Activated CD4-positive, alpha-beta T cell treated with anti-CD3 and anti-CD28 coated beads, Interleukin-2, amount 50 U/mL, for 4 hours (primary cell): ENCODE data around the gene BCKDK.
"Not testable (repeated sequence)": the region's sequence is repeated elsewhere in the genome, so short reads cannot be mapped to it uniquely, and the experiment has no call there.

ENCODE experiments used
- DNase-seq, 2 experiments: peaks; one replicate each; pipeline ENCODE4 v3.0.0-alpha.2; 2020

BCKDK gene

DNA sequence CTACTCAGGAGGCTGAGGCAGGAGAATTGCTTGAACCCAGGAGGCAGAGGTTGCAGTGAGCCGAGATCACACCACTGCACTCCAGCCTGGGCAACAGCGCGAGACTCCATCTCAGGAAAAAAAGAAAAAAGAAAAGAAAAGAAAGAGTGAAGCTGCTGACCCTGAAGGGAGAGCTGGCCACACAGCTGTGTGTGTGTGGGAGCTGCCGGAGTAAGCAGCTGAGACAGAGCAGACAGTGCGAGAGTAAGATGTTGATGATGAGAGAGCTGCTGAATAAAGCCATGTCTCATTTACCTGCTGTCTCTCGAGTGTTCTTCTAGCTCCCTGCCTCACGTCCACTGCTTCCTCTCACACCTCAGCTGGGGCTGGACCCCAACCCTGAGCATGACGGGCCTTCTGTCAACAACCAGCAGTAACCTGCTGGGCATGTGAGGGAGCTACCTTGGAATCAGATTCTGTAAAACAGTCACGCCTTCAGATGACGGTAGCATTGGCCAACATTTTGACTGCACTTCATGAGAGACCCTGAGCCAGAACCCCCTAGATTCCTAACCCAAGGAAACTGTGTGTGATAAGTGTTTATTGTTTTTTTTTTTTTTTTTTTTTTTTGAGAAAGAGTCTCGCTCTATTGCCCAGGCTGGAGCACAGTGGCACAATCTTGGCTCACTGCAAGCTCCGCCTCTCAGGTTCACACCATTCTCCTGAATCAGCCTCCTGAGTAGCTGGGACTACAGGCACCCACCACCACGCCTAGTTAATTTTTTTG, 7.1 kb upstream of the BCKDK start:
- DNase-seq, result not testable (repeated sequence)

GRCh38 chr16:31105677-31106213, 2.4 kb upstream of the BCKDK start:
- peak; percentile 67 to 72 for DNase-seq

- no peak for DNase-seq
Observed at GRCh38 chr16:31106509-31107464, 1.4 kb upstream of the BCKDK start.

- DNase-seq, result no peak
Observed at GRCh38 chr16:31107465-31107867, 720 bp upstream of the BCKDK start.

DNA sequence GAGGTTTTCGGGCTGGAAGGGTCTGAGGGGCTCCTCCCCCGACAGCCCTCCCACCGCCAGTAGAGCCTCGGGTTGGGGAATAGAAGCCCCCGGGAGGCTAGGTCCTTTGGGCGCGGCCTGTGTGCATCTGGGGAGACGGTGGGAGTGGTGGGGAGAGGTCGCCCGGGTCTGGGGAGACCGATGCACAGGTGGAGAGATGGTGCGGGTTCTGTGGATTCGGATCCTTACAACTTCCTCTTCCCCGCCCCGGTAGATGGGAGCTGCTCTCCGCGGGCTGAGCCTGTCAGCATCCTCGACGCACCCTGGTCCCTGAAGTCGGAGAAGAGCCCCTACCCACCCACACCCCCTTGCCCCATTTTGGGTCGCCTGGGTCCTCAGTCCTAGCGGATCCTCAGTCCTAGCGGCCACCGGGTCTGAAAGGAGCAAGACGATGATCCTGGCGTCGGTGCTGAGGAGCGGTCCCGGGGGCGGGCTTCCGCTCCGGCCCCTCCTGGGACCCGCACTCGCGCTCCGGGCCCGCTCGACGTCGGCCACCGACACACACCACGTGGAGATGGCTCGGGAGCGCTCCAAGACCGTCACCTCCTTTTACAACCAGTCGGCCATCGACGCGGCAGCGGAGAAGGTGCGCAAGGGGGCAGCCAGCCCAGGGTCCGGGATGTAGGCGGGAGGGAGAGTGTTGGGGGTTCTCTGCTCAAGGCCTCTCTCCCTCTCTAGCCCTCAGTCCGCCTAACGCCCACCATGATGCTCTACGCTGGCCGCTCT, 790 bp downstream of the BCKDK start:
- DNase-seq, result no peak

DNA sequence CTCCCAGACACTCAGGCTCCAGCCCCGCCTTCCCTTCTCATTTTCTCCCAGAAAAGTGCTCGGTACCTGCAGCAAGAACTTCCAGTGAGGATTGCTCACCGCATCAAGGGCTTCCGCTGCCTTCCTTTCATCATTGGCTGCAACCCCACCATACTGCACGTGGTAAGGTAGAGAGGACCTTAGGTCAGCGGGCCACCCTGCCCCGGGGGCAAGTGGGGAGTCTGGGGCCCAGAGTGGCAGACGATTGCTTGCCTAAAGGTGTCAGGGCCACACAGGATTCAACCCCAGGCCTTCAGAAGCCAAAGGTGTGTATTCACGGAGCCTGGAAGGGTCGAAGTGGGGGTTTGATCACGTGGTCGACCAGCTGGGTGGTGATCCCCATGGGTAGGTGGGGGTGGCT, 1.4 kb downstream of the BCKDK start:
- DNase-seq, result no peak

DNA sequence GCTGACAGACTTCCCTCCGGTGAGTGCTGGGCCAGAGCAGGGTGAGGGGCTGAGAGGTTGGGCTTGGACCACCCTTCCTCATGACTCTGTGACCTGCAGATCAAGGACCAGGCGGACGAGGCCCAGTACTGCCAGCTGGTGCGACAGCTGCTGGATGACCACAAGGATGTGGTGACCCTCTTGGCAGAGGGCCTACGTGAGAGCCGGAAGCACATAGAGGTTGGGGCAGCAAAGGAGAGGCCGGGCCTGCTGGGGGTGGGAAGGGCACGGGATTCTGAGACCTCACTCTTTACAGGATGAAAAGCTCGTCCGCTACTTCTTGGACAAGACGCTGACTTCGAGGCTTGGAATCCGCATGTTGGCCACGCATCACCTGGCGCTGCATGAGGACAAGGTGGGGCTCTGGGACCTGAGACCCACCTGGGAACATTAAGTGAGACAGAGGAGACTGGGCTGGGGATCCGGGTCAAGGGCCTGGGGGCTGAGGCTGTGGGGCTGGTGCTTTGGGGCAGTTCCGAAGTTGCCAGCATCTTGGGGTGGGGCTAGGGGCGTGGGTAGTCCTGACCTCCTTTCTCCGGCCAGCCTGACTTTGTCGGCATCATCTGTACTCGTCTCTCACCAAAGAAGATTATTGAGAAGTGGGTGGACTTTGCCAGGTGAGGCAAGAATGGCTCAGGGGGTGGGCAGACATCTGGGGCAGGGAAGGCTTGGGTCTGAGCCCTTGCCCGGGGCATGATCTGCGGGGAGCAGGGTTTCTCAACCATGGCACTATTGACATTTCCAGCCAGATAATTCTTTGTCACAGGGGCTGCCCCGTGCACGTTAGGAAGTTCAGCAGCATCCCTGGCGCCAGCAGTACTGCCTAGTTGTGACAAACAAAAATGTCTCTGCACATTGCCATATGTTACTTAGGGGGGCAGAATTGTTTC, 2.2 kb downstream of the BCKDK start:
- no peak for DNase-seq

- DNase-seq, result no peak
Observed at GRCh38 chr16:31111881-31112466, 3.8 kb downstream of the BCKDK start.

DNA sequence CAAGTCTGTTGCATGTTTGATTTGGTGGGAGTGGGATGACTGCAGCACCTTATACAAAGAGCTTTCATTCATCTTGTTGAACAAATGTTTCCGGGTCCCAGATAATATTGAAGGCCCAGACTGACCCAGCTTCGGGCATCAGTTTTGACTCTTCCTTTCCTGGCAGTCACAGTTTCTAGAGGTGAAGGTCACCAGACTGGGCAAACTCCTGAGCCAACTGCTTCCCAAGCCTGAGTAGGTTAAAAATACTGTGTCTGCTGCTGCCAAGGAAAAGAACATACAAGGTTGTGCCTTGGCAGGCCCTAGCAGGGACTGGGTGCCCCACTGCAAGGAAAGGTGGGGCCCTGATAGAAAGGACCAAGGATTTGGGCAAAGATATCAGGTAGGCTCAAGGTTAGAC, 4.5 kb downstream of the BCKDK start:
- DNase-seq, result no peak

DNA sequence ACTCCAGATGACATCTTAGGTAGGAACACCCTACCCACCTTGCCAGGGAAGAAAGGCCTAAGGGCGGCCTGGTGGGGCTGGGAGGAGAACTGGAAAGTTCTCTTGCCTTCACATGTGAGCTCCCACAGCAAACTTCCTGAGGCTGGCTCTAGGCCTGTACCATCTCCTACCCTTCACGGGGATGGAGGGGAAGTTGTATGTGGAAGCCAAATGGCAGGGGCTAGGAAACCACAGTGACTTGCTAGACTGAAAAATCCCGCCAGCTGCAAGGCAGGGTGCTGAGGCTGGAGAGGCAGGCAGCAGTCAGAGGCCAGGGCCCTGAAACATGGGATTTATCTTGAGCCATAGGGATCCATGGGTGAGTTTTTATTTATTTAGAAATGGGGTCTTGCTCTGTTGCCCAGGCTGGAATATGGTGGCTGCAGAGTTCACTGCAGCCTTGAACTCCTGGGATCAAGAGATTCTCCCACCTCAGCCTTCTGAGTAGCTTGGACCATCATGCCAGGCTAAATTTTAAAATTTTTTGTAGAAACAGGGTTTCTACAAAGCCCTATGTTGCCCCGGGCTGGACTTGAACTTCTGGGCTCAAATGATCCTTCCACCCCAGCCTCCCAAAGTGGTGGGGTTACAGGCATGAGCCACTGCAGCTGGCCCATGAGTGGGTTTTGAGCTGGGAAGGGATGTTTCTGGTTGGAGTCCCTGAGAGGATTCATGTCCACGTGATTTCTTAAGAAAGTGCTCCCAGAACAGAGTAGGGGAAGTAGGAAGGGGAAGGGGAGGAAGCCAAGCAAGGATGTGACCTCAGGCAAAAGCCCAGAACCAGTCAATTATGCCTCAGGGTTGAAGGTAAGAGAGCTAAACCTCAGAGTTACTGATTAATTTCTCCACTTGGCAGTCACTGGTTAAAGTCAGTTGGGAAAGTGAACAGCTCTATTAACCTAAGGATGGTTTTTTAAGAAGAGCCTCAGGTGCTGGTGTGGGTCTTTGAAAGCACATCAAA, 5.2 kb downstream of the BCKDK start:
- DNase-seq, result no peak

GRCh38 chr16:31114468-31114867, 6.3 kb downstream of the BCKDK start:
- no peak for DNase-seq

DNA sequence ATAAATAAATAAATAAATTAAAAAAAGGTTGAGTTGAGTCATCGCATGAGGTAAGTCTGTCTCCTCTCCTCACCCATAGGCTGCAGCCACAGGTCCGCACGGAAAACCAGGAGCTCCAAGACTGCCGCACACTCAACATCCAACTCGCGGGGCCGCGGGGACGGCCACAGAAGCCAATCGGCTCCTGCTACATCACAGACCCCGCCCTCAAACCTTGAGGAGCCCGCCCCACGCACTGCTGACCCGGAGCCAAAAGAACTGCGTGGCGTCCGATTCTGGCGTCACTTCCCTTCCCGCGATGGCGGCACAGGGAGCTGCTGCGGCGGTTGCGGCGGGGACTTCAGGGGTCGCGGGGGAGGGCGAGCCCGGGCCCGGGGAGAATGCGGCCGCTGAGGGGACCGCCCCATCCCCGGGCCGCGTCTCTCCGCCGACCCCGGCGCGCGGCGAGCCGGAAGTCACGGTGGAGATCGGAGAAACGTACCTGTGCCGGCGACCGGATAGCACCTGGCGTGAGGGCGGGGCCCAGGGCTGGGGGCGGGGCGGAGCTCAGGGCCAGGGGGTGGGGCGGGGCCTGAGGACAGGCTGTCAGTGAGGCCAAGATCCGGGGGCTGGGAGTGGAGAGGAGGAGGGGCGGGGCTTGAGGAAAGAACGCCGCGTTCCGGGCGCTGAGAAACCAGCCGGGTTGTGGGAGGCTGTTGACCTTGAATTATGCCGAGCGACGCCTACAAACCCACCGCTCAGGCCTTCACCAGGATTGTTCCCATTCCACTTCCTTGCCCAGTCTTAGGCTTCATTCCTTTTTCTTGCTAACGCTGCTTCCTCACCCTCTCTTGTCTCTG, 9.4 kb downstream of the BCKDK start, which contains the start of gene KAT8:
Gene KAT8, plus strand, starts transcription at position 281 of the 839 bp plus-strand sequence. Its CDS starts 18 bp downstream, at position 299.
- peak; percentile 97 for DNase-seq

- DNase-seq, result no peak
Observed at GRCh38 chr16:31118223-31119155, 10.3 kb downstream of the BCKDK start.

- DNase-seq, result no peak
Observed at GRCh38 chr16:31120129-31120528, 11.9 kb downstream of the BCKDK start.

GRCh38 chr16:31125844-31126243, 17.7 kb downstream of the BCKDK start:
- DNase-seq, result no peak

DNA sequence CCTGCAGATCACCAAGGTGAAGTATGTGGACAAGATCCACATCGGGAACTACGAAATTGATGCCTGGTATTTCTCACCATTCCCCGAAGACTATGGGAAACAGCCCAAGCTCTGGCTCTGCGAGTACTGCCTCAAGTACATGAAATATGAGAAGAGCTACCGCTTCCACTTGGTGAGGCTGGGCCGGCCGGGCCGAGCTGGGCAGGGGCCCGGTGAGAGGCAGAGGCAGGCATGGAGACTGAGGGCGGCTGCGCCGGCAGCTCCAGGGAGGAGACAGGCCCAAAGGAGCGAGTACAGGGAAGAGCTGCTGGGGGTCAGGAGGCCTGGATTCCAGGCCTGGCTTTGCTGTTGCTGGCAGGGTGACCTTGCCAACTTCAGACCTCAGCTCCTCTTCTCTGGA, 19.0 kb downstream of the BCKDK start:
- no peak for DNase-seq

DNA sequence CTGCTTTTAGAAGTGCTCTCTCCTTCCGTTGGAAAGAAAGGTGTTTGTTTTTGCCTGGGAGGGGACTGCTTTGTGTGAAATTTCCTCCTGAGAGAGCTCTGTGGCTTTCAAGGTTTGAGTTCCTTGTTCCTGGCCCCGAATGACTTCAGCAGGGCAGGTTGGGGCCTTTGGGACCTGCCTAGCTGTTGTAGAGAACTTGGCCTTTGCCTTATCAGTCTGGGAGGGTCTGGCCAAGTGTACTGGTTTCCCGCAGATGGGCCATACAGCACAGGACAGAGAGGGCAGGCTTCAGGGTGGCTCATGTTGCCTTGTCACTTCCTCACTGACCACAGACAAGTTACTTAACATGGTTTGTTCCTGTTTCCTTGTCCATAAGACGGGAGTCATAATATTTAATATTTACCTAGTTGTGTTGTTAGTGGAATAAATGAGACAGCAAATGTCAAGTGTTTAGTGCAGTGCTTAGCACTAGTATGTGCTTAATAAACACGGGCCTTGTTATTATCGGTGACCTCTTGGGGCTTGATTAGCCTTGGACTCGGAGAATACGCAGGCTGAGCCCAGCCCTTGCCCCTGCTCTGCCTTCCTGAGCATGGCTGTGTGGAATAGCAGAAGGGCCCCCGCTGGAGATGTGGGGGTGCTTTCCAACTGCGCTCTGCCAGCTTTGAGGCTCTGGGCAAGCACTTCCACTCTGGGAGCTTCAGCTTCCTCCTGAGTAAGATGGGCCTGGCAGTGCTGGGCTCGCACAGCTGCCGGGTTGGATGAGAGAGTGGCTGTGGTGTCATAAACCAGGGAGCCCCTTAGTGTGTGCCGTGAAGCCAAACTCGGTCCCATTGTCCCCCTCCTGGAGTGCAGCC, 20.8 kb downstream of the BCKDK start:
- no peak for DNase-seq
